Mesenchymal stem cell (in vitro differentiated cells and primary cell): ENCODE measurements around the gene FAM114A1.

ENCODE experiments used
- DNase-seq: peaks from one replicate; pipeline ENCODE4 v3.0.0-alpha.2; 2013
- H2AFZ ChIP-seq: one replicate; pipeline ENCODE4 v1.6.1; 2013; ENCODE audit warnings: low read depth, mild to moderate bottlenecking, control low read depth, inconsistent platforms, low read length, moderate library complexity
- H2AK5ac ChIP-seq: 2 replicates; pipeline ENCODE4 v1.6.1; 2013; ENCODE audit warnings: low read length, moderate library complexity, mild to moderate bottlenecking, inconsistent platforms; ENCODE audit not compliant: severe bottlenecking
- H2BK120ac ChIP-seq: one replicate; pipeline ENCODE4 v1.6.1; 2013; ENCODE audit warnings: low read depth, mild to moderate bottlenecking, inconsistent platforms, low read length, moderate library complexity
- H2BK12ac ChIP-seq, 2 experiments: one replicate each; pipeline ENCODE4 v1.6.1; 2013; ENCODE audit warnings: inconsistent platforms in 2 of 2, low read length in 2 of 2, mild to moderate bottlenecking in 2 of 2, moderate library complexity in 2 of 2, control low read depth in 1 of 2
- H2BK15ac ChIP-seq: one replicate; pipeline ENCODE4 v1.6.1; 2013; ENCODE audit warnings: mild to moderate bottlenecking, low read depth, inconsistent platforms; ENCODE audit not compliant: poor library complexity, severe bottlenecking
- H2BK5ac ChIP-seq: 2 replicates; pipeline ENCODE4 v1.6.1; 2013; ENCODE audit warnings: low read depth, mild to moderate bottlenecking, low read length, control low read depth, inconsistent platforms; ENCODE audit not compliant: poor library complexity, severe bottlenecking
- H3K14ac ChIP-seq, 2 experiments: one replicate each; pipeline ENCODE4 v1.6.1; 2013; ENCODE audit warnings: inconsistent platforms in 2 of 2, low read length in 2 of 2, control low read depth in 1 of 2, mild to moderate bottlenecking in 1 of 2, moderate library complexity in 1 of 2
- H3K18ac ChIP-seq, 2 experiments: one replicate each; pipeline ENCODE4 v1.6.1; 2013; ENCODE audit warnings: inconsistent platforms in 2 of 2, low read length in 2 of 2, control low read depth in 1 of 2, low read depth in 1 of 2, mild to moderate bottlenecking in 1 of 2
- H3K23ac ChIP-seq, 2 experiments: one replicate each; pipeline ENCODE4 v1.6.1; 2013; ENCODE audit warnings: inconsistent platforms in 2 of 2, low read length in 2 of 2, mild to moderate bottlenecking in 2 of 2, moderate library complexity in 2 of 2, control low read depth in 1 of 2
- H3K27ac ChIP-seq: 2 replicates; pipeline ENCODE4 v1.5.1; 2013; ENCODE audit warnings: mild to moderate bottlenecking, moderate library complexity, low read length, control low read depth, inconsistent platforms; ENCODE audit not compliant: poor library complexity, severe bottlenecking
- H3K27me3 ChIP-seq, 2 experiments: 2 replicates each; pipeline versions ENCODE4 v1.6.1 to v1.7.0; 2013; ENCODE audit warnings: low read length in 2 of 2, mild to moderate bottlenecking in 2 of 2, moderate library complexity in 2 of 2, control low read depth in 1 of 2, inconsistent platforms in 1 of 2; ENCODE audit not compliant: control insufficient read depth in 1 of 2, insufficient read depth in 1 of 2
- H3K36me3 ChIP-seq, 2 experiments: 2 replicates each; pipeline versions ENCODE4 v1.6.1 to v1.7.0; 2013; ENCODE audit warnings: low read length in 2 of 2, control low read depth in 1 of 2, inconsistent platforms in 1 of 2, low read depth in 1 of 2, mild to moderate bottlenecking in 1 of 2; ENCODE audit not compliant: insufficient read depth in 2 of 2, control insufficient read depth in 1 of 2
- H3K4ac ChIP-seq, 2 experiments: one replicate each; pipeline ENCODE4 v1.6.1; 2013; ENCODE audit warnings: inconsistent platforms in 2 of 2, low read length in 2 of 2, mild to moderate bottlenecking in 2 of 2, moderate library complexity in 2 of 2, control low read depth in 1 of 2, low read depth in 1 of 2
- H3K4me1 ChIP-seq: 2 replicates; pipeline ENCODE4 v1.6.1; 2013; ENCODE audit warnings: low read depth, low read length, control low read depth; ENCODE audit not compliant: control insufficient read depth, insufficient read depth
- H3K4me2 ChIP-seq: 2 replicates; pipeline ENCODE4 v1.6.1; 2013; ENCODE audit warnings: low read length, mild to moderate bottlenecking, inconsistent platforms; ENCODE audit not compliant: poor library complexity, severe bottlenecking
- H3K4me3 ChIP-seq, 2 experiments: 2 replicates each; pipeline versions ENCODE4 v1.5.1 to v1.7.0; 2013; ENCODE audit warnings: low read length in 2 of 2, mild to moderate bottlenecking in 2 of 2, control low read depth in 1 of 2, low read depth in 1 of 2; ENCODE audit not compliant: insufficient read depth in 1 of 2
- H3K79me1 ChIP-seq: replicated peaks from 2 replicates; pipeline ENCODE4 v1.6.1; 2013; ENCODE audit warnings: mild to moderate bottlenecking, control low read depth, low read length, inconsistent platforms; ENCODE audit not compliant: poor library complexity, severe bottlenecking
- H3K9ac ChIP-seq: 2 replicates; pipeline ENCODE4 v1.7.0; 2013; ENCODE audit warnings: mild to moderate bottlenecking, low read length, moderate library complexity
- H3K9me3 ChIP-seq: 2 replicates; pipeline ENCODE4 v1.7.0; 2013; ENCODE audit warnings: mild to moderate bottlenecking, low read length; ENCODE audit not compliant: control insufficient read depth
- H4K8ac ChIP-seq: one replicate; pipeline ENCODE4 v1.6.1; 2013; ENCODE audit warnings: inconsistent platforms, mild to moderate bottlenecking, low read length, moderate library complexity
- H4K91ac ChIP-seq: one replicate; pipeline ENCODE4 v1.6.1; 2013; ENCODE audit warnings: mild to moderate bottlenecking, low read length, inconsistent platforms
- WGBS: methylation state at CpG from one replicate; pipeline ENCODE4 v1.1.7; 2013; ENCODE audit warnings: mixed read lengths; 5-methylcytosine and 5-hydroxymethylcytosine counted together

The FAM114A1 gene

DNA sequence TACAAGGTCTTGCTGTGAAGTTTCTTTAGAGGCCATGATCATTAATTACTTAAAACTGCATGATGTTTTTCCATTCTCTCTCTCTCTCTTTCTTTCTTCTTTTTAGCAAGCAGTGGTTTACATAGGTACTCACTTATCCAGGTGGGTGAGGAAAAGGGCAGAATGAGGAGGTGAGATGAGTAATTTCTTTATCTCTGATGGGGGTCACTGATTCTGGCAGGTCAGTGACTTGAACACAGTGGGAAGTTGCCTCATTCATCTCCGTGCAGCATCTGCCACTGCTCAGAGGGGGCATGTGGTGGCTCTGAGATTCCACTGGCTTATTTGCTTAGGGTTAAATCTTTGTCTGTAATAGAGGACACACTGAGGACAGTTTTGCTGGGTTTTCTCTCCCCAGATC is 62.6 kb downstream of the FAM114A1 start:
- H2BK12ac ChIP-seq: no peak overlapping the region
- H3K36me3 ChIP-seq: peaks cover 34 to 97% of the 10 kb centered on the region in 2 experiments
- no peaks in the 10 kb centered on the region for H3K9me3 ChIP-seq
- H2BK5ac ChIP-seq: no peak overlapping the region
- WGBS: 57% methylated on average over 1 of the region's 1 CpG
- H3K4ac ChIP-seq: no peak overlapping the region
- H4K8ac ChIP-seq: no peak overlapping the region
- no peak for DNase-seq
- H3K18ac ChIP-seq: no peak overlapping the region
- no peak overlapping the region for H3K9ac ChIP-seq
- no peak overlapping the region for H3K14ac ChIP-seq
- no peak overlapping the region for H2BK15ac ChIP-seq
- H3K27ac ChIP-seq: no peak overlapping the region
- no peak overlapping the region for H2AK5ac ChIP-seq
- no peaks in the 10 kb centered on the region for H3K27me3 ChIP-seq
- peaks cover 25% of the 10 kb centered on the region for H3K79me1 ChIP-seq
- H3K4me1 ChIP-seq: peaks cover 7% of the 10 kb centered on the region
- no peak overlapping the region for H3K4me3 ChIP-seq
- no peak overlapping the region for H4K91ac ChIP-seq
- no peak overlapping the region for H2BK120ac ChIP-seq
- H3K23ac ChIP-seq: no peak overlapping the region
- H3K4me2 ChIP-seq: no peak overlapping the region
- H2AFZ ChIP-seq: no peak overlapping the region

DNA sequence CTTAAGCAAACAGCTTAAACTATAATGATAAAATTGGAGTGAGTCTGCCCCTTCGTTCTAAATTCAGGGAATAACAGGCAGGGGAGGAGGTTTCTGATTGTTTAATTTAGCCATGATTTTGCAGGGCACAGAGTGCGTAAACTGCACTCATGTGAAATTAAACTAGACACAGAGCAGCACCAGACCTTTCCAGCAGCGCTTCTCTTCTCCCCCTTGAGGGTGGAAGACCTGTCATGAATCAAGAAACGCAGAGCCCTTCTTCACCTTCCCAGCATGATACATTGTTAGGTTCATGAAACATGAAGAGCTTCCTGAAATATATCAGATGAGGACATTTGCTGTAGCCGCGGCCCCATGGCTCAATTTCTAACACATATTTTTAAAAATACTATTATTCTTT is 63.1 kb downstream of the FAM114A1 start:
- no peak overlapping the region for H2AK5ac ChIP-seq
- no peak overlapping the region for H4K91ac ChIP-seq
- H3K9me3 ChIP-seq: no peaks in the 10 kb centered on the region
- peaks cover 25% of the 10 kb centered on the region for H3K79me1 ChIP-seq
- H3K36me3 ChIP-seq: peaks cover 34 to 97% of the 10 kb centered on the region in 2 experiments
- WGBS: 85% methylated on average over 3 of the region's 6 CpGs
- H3K23ac ChIP-seq: no peak overlapping the region
- no peak overlapping the region for H3K18ac ChIP-seq
- no peak overlapping the region for H3K27ac ChIP-seq
- no peak overlapping the region for H2BK5ac ChIP-seq
- DNase-seq: no peak
- peaks cover 7% of the 10 kb centered on the region for H3K4me1 ChIP-seq
- no peak overlapping the region for H4K8ac ChIP-seq
- no peak overlapping the region for H3K4ac ChIP-seq
- H2BK120ac ChIP-seq: no peak overlapping the region
- H3K4me2 ChIP-seq: no peak overlapping the region
- H3K27me3 ChIP-seq: no peaks in the 10 kb centered on the region
- no peak overlapping the region for H2BK12ac ChIP-seq
- H2AFZ ChIP-seq: no peak overlapping the region
- no peak overlapping the region for H3K4me3 ChIP-seq
- H2BK15ac ChIP-seq: no peak overlapping the region
- H3K9ac ChIP-seq: no peak overlapping the region
- no peak overlapping the region for H3K14ac ChIP-seq

DNA sequence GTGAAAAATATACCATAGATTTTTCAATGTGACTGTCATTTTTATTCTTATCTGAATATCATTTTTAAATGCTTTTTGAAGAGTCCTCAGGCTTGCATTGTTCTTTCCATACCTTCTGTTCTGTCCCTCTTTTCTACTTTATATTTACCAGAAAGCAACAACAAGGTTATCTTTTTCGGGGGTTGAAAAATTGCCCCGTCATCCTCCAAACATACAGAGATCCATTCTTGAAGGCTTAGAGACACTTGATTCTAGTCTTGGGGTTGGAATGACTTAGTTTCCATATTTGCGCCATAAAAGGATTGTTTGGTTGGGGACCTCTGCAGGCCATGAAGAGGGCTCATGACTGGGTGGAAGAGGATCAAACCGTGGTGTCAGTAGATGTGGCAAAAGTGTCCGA is 63.5 kb downstream of the FAM114A1 start:
- no peak overlapping the region for H2AFZ ChIP-seq
- no peak overlapping the region for H4K91ac ChIP-seq
- H3K4me3 ChIP-seq: no peak overlapping the region
- no peak overlapping the region for H3K4me2 ChIP-seq
- no peaks in the 10 kb centered on the region for H3K27me3 ChIP-seq
- 100% methylated on average over 3 of the region's 5 CpGs for WGBS
- H2BK12ac ChIP-seq: no peak overlapping the region
- no peak overlapping the region for H3K27ac ChIP-seq
- no peak for DNase-seq
- peak overlapping the region; percentile 81 for H2AK5ac ChIP-seq
- no peak overlapping the region for H3K9ac ChIP-seq
- H2BK15ac ChIP-seq: no peak overlapping the region
- H3K4ac ChIP-seq: no peak overlapping the region
- H2BK5ac ChIP-seq: no peak overlapping the region
- peaks cover 32 to 95% of the 10 kb centered on the region in 2 experiments for H3K36me3 ChIP-seq
- H3K9me3 ChIP-seq: no peaks in the 10 kb centered on the region
- no peak overlapping the region for H3K14ac ChIP-seq
- no peak overlapping the region for H4K8ac ChIP-seq
- no peak overlapping the region for H2BK120ac ChIP-seq
- H3K23ac ChIP-seq: no peak overlapping the region
- H3K18ac ChIP-seq: no peak overlapping the region
- peaks cover 7% of the 10 kb centered on the region for H3K4me1 ChIP-seq
- H3K79me1 ChIP-seq: peaks cover 25% of the 10 kb centered on the region

DNA sequence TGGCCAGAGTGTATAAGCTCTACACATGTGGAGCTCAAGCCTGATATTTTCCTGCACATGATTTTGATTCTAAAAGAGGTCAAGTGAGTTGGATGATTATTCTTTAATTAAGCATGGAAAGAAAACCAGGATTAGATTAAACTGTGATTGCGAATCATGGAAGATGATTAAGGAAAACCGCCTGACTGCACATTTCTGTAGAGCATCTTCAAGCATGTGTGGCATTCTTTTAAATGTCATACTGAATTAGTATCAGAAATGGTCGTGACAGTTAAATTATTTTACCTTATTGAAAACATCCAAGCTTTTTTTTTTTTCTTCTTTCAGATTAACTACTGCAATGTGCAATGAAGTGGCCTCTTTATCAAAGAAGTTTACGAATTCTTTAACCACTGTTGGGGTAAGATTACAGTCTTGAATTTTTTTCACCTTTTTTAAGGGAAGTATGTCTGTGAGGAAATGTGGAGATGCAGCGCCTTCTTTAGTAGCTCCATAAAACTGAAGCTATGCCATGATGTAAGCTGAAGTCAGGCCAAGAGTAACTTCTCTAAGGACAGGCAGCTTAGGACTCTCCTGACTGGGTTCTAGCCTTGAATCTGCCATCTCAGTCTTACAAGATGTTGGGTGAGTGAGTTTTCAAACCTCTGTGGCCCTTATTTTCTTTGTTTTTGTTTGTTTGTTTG is 67.9 kb downstream of the FAM114A1 start:
- H2AFZ ChIP-seq: no peak overlapping the region
- H4K8ac ChIP-seq: no peak overlapping the region
- no peak overlapping the region for H3K27ac ChIP-seq
- peaks cover 18% of the 10 kb centered on the region for H3K79me1 ChIP-seq
- peaks cover 38 to 92% of the 10 kb centered on the region in 2 experiments for H3K36me3 ChIP-seq
- no peak overlapping the region for H3K4me2 ChIP-seq
- H2BK5ac ChIP-seq: no peak overlapping the region
- 100% methylated on average over 4 of the region's 5 CpGs for WGBS
- no peaks in the 10 kb centered on the region for H3K27me3 ChIP-seq
- no peak overlapping the region for H3K14ac ChIP-seq
- no peak overlapping the region for H3K9ac ChIP-seq
- H3K4me3 ChIP-seq: no peak overlapping the region
- no peak overlapping the region for H3K4ac ChIP-seq
- H3K18ac ChIP-seq: no peak overlapping the region
- no peak overlapping the region for H4K91ac ChIP-seq
- H2AK5ac ChIP-seq: no peak overlapping the region
- H3K23ac ChIP-seq: no peak overlapping the region
- no peak for DNase-seq
- no peak overlapping the region for H2BK12ac ChIP-seq
- no peak overlapping the region for H2BK120ac ChIP-seq
- H3K9me3 ChIP-seq: no peaks in the 10 kb centered on the region
- H2BK15ac ChIP-seq: no peak overlapping the region
- H3K4me1 ChIP-seq: no peaks in the 10 kb centered on the region
